Caco-2 (cell line): Measurements from ENCODE around the gene TUSC1. TPM values are rescaled to one million over a fixed set of nuclear protein-coding genes. Genes with fewer than 3 reads are reported as not detected.

ENCODE experiments used
- BruUV-seq: library from RNA; stranded (reverse); fragments of 400-500 nt; replicated peaks from 2 replicates; lab custom pipeline; 2021; lab: Mats Ljungman, UMichigan
- CTCF ChIA-PET: fragments of 300-600 bp; sonication (Branson Sonifier 250); formaldehyde crosslinking; loops from one replicate; lab custom pipeline; 2022; ENCODE audit warnings: antibody characterized with exemption; lab: Charles Lee
- POLR2A ChIA-PET: fragments of 300-600 bp; sonication (Branson Sonifier 250); formaldehyde crosslinking; loops from one replicate; lab custom pipeline; 2022; ENCODE audit warnings: antibody characterized with exemption; lab: Charles Lee
- DNase-seq, 2 experiments: peaks; one replicate each; pipeline versions ENCODE4 v3.0.0 to v3.0.0-alpha.2; 2020 to 2022
- H3K27me3 ChIP-seq: replicated peaks from 2 replicates; pipeline ENCODE4 v1.6.0; 2011; ENCODE audit warnings: low read length; ENCODE audit not compliant: control insufficient read depth, insufficient read depth
- H3K36me3 ChIP-seq: 2 replicates; pipeline ENCODE4 v1.5.1; 2011; ENCODE audit warnings: low read length; ENCODE audit not compliant: control insufficient read depth, insufficient read depth
- H3K4me1 ChIP-seq: fragments of 250-450 bp; sonication (Bioruptor Pico); 2 replicates; pipeline ENCODE4 v1.5.1; 2020; ENCODE audit warnings: mild to moderate bottlenecking
- H3K4me3 ChIP-seq: 2 replicates; pipeline ENCODE4 v1.5.1; 2011; ENCODE audit warnings: low read depth, mild to moderate bottlenecking, control low read depth, low read length
- H3K9me3 ChIP-seq: fragments of 250-450 bp; sonication (Bioruptor Pico); 2 replicates; pipeline ENCODE4 v1.5.1; 2020; ENCODE audit warnings: mild to moderate bottlenecking, moderate library complexity
- H3K27ac Mint-ChIP-seq: one replicate; pipeline ENCODE4 v1.8.0; 2022; ENCODE audit warnings: mixed read lengths; ENCODE audit not compliant: unreplicated experiment
- H3K27me3 Mint-ChIP-seq: one replicate; pipeline ENCODE4 v1.8.0; 2022; ENCODE audit warnings: mixed read lengths; ENCODE audit not compliant: insufficient read depth, unreplicated experiment
- H3K36me3 Mint-ChIP-seq: one replicate; pipeline ENCODE4 v1.8.0; 2022; ENCODE audit warnings: mild to moderate bottlenecking, mixed read lengths; ENCODE audit not compliant: insufficient read depth, unreplicated experiment
- H3K4me1 Mint-ChIP-seq: one replicate; pipeline ENCODE4 v1.8.0; 2022; ENCODE audit warnings: low read depth, mixed read lengths; ENCODE audit not compliant: unreplicated experiment
- H3K4me3 Mint-ChIP-seq: one replicate; pipeline ENCODE4 v1.8.0; 2022; ENCODE audit warnings: mild to moderate bottlenecking, moderate library complexity, mixed read lengths; ENCODE audit not compliant: unreplicated experiment
- H3K9me3 Mint-ChIP-seq: one replicate; pipeline ENCODE4 v1.8.0; 2022; ENCODE audit warnings: mixed read lengths; ENCODE audit not compliant: unreplicated experiment
- intact Hi-C: fragments of 100-400 bp; cut with micrococcal nuclease; formaldehyde crosslinking; loops from one replicate; pipeline ENCODE4 v1.10.0; 2022; ENCODE audit not compliant: unreplicated experiment
- total RNA-seq: library from RNA; stranded (reverse); gene quantifications from 2 replicates; pipeline ENCODE4 v1.2.3, GENCODE V29; 2022
- TF ChIP-seq, protein P1 (sequence below), 2 experiments: fragments of 200-600 bp in 1 of 2; IDR thresholded peaks; 1 replicate in 1 of 2; 2 replicates in 1 of 2; pipeline versions ENCODE4 v1.5.1 to v1.8.0; 2011 to 2022; ENCODE audit warnings: antibody characterized with exemption in 1 of 2, control low read depth in 1 of 2, inconsistent platforms in 1 of 2, low read depth in 1 of 2, low read length in 1 of 2, mild to moderate bottlenecking in 1 of 2, moderate library complexity in 1 of 2; ENCODE audit not compliant: insufficient read depth in 1 of 2, severe bottlenecking in 1 of 2, unreplicated experiment in 1 of 2

The TUSC1 gene
- total RNA-seq, 1 experiment from 2014 or later: 2.4 TPM

DNA sequence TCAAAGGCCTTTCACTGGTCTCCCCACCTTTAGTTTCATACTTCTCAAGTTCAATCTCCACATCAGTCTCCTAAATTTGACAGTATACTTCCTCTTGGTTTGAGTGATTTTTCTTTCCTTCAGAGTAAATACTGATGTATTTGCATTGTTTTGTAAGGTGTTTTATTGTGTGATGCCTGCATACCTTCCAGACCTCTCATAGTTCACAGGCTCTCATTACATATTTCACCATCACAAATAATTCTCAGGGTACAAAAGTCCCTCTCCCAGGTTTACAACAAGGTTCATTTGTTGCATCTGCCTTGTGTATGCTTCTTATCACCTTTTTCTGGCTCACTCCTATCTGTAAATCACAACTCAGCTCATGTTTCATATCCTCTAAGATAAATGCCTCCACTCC, 22.2 kb upstream of the TUSC1 start:
- Histone ChIP-seq H3K36me3 (no peaks in the 10 kb centered on the region), H3K4me1 (no peaks in the 10 kb centered on the region), H3K9me3 (no peaks in the 10 kb centered on the region), H3K27me3 (no peaks in the 10 kb centered on the region), H3K4me3 (no peak overlapping the region)
- no peak overlapping the region for H3K27ac Mint-ChIP-seq
- no peaks in the 10 kb centered on the region for H3K27me3 Mint-ChIP-seq
- no peak overlapping the region for H3K4me3 Mint-ChIP-seq
- no peaks in the 10 kb centered on the region for H3K4me1 Mint-ChIP-seq
- H3K36me3 Mint-ChIP-seq: no peaks in the 10 kb centered on the region
- ChIA-PET POLR2A (no interaction called here), CTCF (no interaction called here)
- DNase-seq: peak in 1 of 2 experiments; percentile 0
- TF ChIP-seq, protein P1, sequence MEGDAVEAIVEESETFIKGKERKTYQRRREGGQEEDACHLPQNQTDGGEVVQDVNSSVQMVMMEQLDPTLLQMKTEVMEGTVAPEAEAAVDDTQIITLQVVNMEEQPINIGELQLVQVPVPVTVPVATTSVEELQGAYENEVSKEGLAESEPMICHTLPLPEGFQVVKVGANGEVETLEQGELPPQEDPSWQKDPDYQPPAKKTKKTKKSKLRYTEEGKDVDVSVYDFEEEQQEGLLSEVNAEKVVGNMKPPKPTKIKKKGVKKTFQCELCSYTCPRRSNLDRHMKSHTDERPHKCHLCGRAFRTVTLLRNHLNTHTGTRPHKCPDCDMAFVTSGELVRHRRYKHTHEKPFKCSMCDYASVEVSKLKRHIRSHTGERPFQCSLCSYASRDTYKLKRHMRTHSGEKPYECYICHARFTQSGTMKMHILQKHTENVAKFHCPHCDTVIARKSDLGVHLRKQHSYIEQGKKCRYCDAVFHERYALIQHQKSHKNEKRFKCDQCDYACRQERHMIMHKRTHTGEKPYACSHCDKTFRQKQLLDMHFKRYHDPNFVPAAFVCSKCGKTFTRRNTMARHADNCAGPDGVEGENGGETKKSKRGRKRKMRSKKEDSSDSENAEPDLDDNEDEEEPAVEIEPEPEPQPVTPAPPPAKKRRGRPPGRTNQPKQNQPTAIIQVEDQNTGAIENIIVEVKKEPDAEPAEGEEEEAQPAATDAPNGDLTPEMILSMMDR (IDR thresholded peaks at IDR 0.05; ENCODE audit: insufficient read depth in 1 of 2, low read depth in 1 of 2, low read length in 1 of 2, severe bottlenecking in 1 of 2, unreplicated experiment in 1 of 2): no peak
- no TSS peak for BruUV-seq
- intact Hi-C loops: no loop called here
- no peaks in the 10 kb centered on the region for H3K9me3 Mint-ChIP-seq

DNA sequence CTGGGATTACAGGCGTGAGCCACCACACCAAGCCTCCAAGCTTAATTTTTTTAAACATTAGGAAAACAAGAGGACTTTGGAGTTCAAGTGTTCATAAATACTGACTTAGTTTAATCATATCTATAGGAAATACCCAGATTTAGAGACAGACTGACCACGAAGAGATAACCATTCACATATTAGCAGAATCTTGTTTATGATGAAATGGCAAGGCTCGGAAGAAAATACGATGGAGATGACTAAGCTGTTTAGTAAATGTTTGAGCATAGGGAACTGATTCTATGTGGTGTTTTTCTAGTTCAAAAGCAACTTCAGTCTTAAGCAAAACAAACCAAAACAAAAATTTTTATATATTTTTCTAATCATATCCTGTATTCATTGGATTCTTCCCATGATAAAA, 13.5 kb upstream of the TUSC1 start:
- Mint-ChIP-seq H3K36me3 (no peaks in the 10 kb centered on the region), H3K27me3 (no peaks in the 10 kb centered on the region), H3K4me1 (no peaks in the 10 kb centered on the region), H3K9me3 (no peaks in the 10 kb centered on the region), H3K27ac (no peak overlapping the region), H3K4me3 (no peak overlapping the region)
- BruUV-seq: no TSS peak
- no peak for DNase-seq
- no peaks in the 10 kb centered on the region for H3K4me1 ChIP-seq
- H3K27me3 ChIP-seq: no peaks in the 10 kb centered on the region
- intact Hi-C loops: no loop called here
- H3K36me3 ChIP-seq: no peaks in the 10 kb centered on the region
- no peaks in the 10 kb centered on the region for H3K9me3 ChIP-seq
- POLR2A ChIA-PET: no interaction called here
- H3K4me3 ChIP-seq: no peak overlapping the region
- TF ChIP-seq, protein P1 (IDR thresholded peaks at IDR 0.05; ENCODE audit: insufficient read depth in 1 of 2, low read depth in 1 of 2, low read length in 1 of 2, severe bottlenecking in 1 of 2, unreplicated experiment in 1 of 2): no peak
- CTCF ChIA-PET: no interaction called here

DNA sequence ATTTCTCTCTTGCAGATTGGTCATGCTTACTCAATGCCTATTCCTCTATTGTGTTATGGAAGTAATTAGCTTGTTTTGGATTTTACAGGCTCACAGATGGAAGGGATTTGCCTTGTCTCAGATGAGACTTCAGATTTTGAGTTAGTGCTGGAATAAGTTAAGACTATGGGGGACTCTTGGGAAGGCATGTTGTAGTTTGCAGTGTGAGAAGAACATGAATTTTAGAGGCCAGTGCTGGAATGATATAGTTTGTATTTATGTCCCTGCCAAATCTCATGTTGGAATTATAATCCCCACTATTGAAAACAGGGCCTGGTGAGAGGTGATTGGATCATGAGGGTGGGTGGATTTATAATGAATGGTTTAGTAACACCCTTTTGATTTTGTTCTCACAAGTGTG, 6.1 kb upstream of the TUSC1 start:
- Mint-ChIP-seq H3K4me3 (no peak overlapping the region), H3K27me3 (no peaks in the 10 kb centered on the region), H3K9me3 (no peaks in the 10 kb centered on the region), H3K27ac (no peak overlapping the region), H3K36me3 (no peaks in the 10 kb centered on the region), H3K4me1 (no peaks in the 10 kb centered on the region)
- H3K27me3 ChIP-seq: no peaks in the 10 kb centered on the region
- intact Hi-C loops: no loop called here
- DNase-seq: no peak
- H3K4me3 ChIP-seq: no peak overlapping the region
- no peaks in the 10 kb centered on the region for H3K36me3 ChIP-seq
- ChIA-PET POLR2A (no interaction called here), CTCF (no interaction called here)
- no peaks in the 10 kb centered on the region for H3K4me1 ChIP-seq
- BruUV-seq: no TSS peak
- no peaks in the 10 kb centered on the region for H3K9me3 ChIP-seq
- TF ChIP-seq, protein P1 (IDR thresholded peaks at IDR 0.05; ENCODE audit: insufficient read depth in 1 of 2, low read depth in 1 of 2, low read length in 1 of 2, severe bottlenecking in 1 of 2, unreplicated experiment in 1 of 2): no peak
